ENCODE data around the gene ARMC9. TPM values are rescaled to one million over a fixed set of nuclear protein-coding genes. Genes with fewer than 3 reads are reported as not detected.
"Not testable (repeated sequence)": the region's sequence is repeated elsewhere in the genome, so short reads cannot be mapped to it uniquely, and the experiment has no call there.

Gene ARMC9
- polyA plus RNA-seq, 4 donors: 0.67 to 10.6 (median 3.5) TPM

DNA sequence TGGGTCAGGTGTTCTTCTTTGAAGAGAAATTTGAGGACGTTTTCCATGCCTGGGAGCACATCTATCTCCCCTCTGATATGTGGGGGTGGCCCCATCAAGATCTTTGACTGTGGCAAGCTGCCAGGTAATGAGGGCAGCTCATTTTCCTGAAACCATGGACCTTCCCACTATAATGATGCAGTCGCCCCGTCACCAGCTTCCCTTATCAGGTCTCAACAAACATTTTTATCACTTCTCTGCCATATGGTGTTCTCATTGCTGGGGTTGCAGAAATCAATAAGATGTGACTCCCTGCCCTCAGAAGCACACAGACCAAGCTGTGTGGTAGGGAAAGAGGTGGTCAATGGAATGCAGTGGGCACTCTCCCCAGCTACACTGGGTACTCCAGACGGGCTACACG lies 148.7 kb downstream of the ARMC9 start:
- 11 to 60% (median 29%) methylated on average over 5 of the region's 5 CpGs for WGBS, 3 donors
- DNase-seq (peak; percentile 89 to 91), FAIRE-seq (no peak)
- H3K27me3 ChIP-seq (ENCODE audit: control insufficient read depth in 3 of 3, insufficient read depth in 3 of 3, low read length in 3 of 3): no peaks in the 10 kb centered on the region
- H3K4me3 ChIP-seq (ENCODE audit: low read depth in 1 of 3, low read length in 3 of 3): no peak overlapping the region
- H3K27ac ChIP-seq (ENCODE audit: low read depth in 1 of 3, low read length in 2 of 3): peak overlapping the region in 1 of 3 donors; percentile 26
- peaks cover 0 to 2% (median 0%) of the 10 kb centered on the region in 3 donors for H3K36me3 ChIP-seq (ENCODE audit: control insufficient read depth in 3 of 3, insufficient read depth in 2 of 3, low read depth in 1 of 3, low read length in 3 of 3)
- H3K4me1 ChIP-seq (ENCODE audit: control insufficient read depth in 3 of 3, insufficient read depth in 2 of 3, low read depth in 1 of 3, low read length in 2 of 3): peaks cover 0 to 25% (median 4%) of the 10 kb centered on the region in 3 donors
- H3K9me3 ChIP-seq (ENCODE audit: control insufficient read depth in 2 of 2, insufficient read depth in 1 of 2, low read depth in 1 of 2, low read length in 1 of 2): no peaks in the 10 kb centered on the region

DNA sequence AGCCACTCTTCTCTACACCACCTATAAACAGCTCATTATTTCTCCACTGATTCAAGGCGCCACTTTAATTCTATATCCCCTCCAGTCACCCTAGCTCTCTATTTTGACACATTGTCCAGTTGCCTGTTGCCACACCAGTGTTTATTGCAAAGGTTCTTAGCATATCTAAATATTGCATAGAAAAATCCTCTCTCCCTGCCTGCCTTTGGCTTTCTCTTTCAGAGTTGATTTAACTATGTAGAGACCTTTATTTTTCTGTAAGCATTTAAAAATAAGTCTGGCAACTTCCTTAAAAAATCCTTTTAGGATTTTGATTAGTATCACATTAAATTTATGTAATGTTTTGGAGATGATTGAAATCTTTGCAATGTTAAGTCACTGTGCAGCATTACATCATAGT lies 149.2 kb downstream of the ARMC9 start:
- Histone ChIP-seq H3K27ac (ENCODE audit: low read depth in 1 of 3, low read length in 2 of 3) (peak overlapping the region in 1 of 3 donors; percentile 26), H3K4me3 (ENCODE audit: low read depth in 1 of 3, low read length in 3 of 3) (no peak overlapping the region), H3K9me3 (ENCODE audit: control insufficient read depth in 2 of 2, insufficient read depth in 1 of 2, low read depth in 1 of 2, low read length in 1 of 2) (no peaks in the 10 kb centered on the region), H3K4me1 (ENCODE audit: control insufficient read depth in 3 of 3, insufficient read depth in 2 of 3, low read depth in 1 of 3, low read length in 2 of 3) (peaks cover 0 to 25% (median 4%) of the 10 kb centered on the region in 3 donors), H3K36me3 (ENCODE audit: control insufficient read depth in 3 of 3, insufficient read depth in 2 of 3, low read depth in 1 of 3, low read length in 3 of 3) (peaks cover 0 to 2% (median 0%) of the 10 kb centered on the region in 3 donors), H3K27me3 (ENCODE audit: control insufficient read depth in 3 of 3, insufficient read depth in 3 of 3, low read length in 3 of 3) (no peaks in the 10 kb centered on the region)
- FAIRE-seq (no peak), DNase-seq (no peak)
- WGBS, 3 donors: 80 to 100% (median 98%) methylated on average over 1 of the region's 1 CpG

DNA sequence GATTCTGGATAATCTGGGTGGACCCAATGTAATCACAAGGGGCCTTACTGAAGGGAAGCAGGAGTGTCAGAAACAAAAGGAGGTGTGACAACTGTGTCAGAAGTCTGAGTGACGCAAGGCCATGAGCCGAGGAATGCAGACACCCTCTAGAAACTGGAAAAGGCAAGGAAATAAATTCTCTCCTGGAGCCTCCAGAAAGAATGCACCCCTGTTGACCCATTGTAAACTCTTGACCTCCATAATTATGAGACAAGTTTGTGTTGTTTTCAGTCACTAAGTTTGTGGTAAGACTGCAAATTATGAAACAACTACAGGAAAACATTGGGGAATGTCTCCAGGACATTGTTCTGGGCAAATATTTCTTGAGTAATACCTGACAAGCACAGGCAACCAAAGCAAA lies 149.7 kb downstream of the ARMC9 start:
- H3K36me3 ChIP-seq (ENCODE audit: control insufficient read depth in 3 of 3, insufficient read depth in 2 of 3, low read depth in 1 of 3, low read length in 3 of 3): peaks cover 0 to 2% (median 0%) of the 10 kb centered on the region in 3 donors
- H3K4me3 ChIP-seq (ENCODE audit: low read depth in 1 of 3, low read length in 3 of 3): no peak overlapping the region
- H3K27me3 ChIP-seq (ENCODE audit: control insufficient read depth in 3 of 3, insufficient read depth in 3 of 3, low read length in 3 of 3): no peaks in the 10 kb centered on the region
- peak overlapping the region in 1 of 3 donors; percentile 26 for H3K27ac ChIP-seq (ENCODE audit: low read depth in 1 of 3, low read length in 2 of 3)
- DNase-seq: peak in 1 of 2 donors; percentile 54
- WGBS, 3 donors: 74 to 83% (median 77%) methylated on average over 2 of the region's 2 CpGs
- H3K9me3 ChIP-seq (ENCODE audit: control insufficient read depth in 2 of 2, insufficient read depth in 1 of 2, low read depth in 1 of 2, low read length in 1 of 2): no peaks in the 10 kb centered on the region
- no peak for FAIRE-seq
- peaks cover 0 to 25% (median 4%) of the 10 kb centered on the region in 3 donors for H3K4me1 ChIP-seq (ENCODE audit: control insufficient read depth in 3 of 3, insufficient read depth in 2 of 3, low read depth in 1 of 3, low read length in 2 of 3)

DNA sequence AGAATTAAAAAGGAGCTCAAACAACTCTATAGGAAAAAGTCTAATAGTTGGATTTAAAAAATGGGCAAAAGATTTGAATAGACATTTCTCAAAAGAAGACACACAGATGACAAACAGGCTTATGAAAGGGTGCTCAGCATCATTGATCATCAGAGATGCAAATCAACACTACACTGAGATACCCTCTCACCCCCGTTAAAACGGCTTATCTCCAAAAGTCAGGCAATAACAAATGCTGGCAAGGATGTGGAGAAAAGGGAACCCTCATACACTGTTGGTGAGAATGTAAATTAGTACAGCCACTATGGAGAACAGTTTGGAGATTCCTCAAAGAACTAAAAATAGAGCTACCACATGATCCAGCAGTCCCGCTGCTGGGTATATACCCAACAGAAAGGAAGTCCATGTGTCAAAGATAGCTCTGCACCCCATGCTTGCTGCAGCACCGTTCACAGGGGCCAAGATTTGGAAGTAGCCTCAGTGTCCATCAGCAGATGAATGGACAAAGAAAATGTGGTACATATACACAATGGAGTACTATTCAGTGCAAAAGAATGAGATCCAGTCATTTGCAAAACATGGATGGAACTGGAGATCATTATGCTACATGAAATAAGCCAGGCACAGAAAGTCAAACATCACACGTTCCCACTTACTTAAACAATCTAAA lies 150.4 kb downstream of the ARMC9 start:
- 72 to 80% (median 78%) methylated on average over 5 of the region's 5 CpGs for WGBS, 3 donors
- no peak for FAIRE-seq

DNA sequence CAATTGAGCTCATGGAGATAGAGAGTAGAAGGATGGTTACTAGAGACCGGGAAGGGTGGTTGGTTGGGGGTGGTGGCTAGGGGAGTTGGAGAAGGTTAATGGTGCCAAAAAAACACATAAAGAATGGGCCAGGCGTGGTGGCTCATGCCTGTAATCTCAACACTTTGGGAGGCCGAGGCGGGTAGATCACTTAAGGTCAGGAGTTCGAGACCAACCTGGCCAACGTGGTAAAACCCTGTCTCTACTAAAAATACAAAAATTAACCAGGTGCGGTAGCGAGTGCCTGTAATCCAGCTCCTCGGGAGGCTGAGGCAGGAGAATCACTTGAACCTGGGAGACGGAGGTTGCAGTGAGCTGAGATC lies 150.9 kb downstream of the ARMC9 start:
- FAIRE-seq; H3K4me3 ChIP-seq (ENCODE audit: low read depth in 1 of 3, low read length in 3 of 3); H3K9me3 ChIP-seq (ENCODE audit: control insufficient read depth in 2 of 2, insufficient read depth in 1 of 2, low read depth in 1 of 2, low read length in 1 of 2); H3K36me3 ChIP-seq (ENCODE audit: control insufficient read depth in 3 of 3, insufficient read depth in 2 of 3, low read depth in 1 of 3, low read length in 3 of 3); DNase-seq; H3K27ac ChIP-seq (ENCODE audit: low read depth in 1 of 3, low read length in 2 of 3); H3K27me3 ChIP-seq (ENCODE audit: control insufficient read depth in 3 of 3, insufficient read depth in 3 of 3, low read length in 3 of 3): not testable (repeated sequence)
- H3K4me1 ChIP-seq (ENCODE audit: control insufficient read depth in 3 of 3, insufficient read depth in 2 of 3, low read depth in 1 of 3, low read length in 2 of 3): peaks cover 0 to 22% (median 4%) of the 10 kb centered on the region in 3 donors
- 88 to 95% (median 94%) methylated on average over 10 of the region's 10 CpGs for WGBS, 3 donors

More for the DNA sequence above, 150.4 kb downstream of the ARMC9 start:
- DNase-seq: no peak
- Histone ChIP-seq H3K4me3 (ENCODE audit: low read depth in 1 of 3, low read length in 3 of 3) (no peak overlapping the region), H3K36me3 (ENCODE audit: control insufficient read depth in 3 of 3, insufficient read depth in 2 of 3, low read depth in 1 of 3, low read length in 3 of 3) (peaks cover 0 to 2% (median 0%) of the 10 kb centered on the region in 3 donors), H3K9me3 (ENCODE audit: control insufficient read depth in 2 of 2, insufficient read depth in 1 of 2, low read depth in 1 of 2, low read length in 1 of 2) (no peaks in the 10 kb centered on the region), H3K27me3 (ENCODE audit: control insufficient read depth in 3 of 3, insufficient read depth in 3 of 3, low read length in 3 of 3) (no peaks in the 10 kb centered on the region), H3K4me1 (ENCODE audit: control insufficient read depth in 3 of 3, insufficient read depth in 2 of 3, low read depth in 1 of 3, low read length in 2 of 3) (peaks cover 0 to 22% (median 4%) of the 10 kb centered on the region in 3 donors), H3K27ac (ENCODE audit: low read depth in 1 of 3, low read length in 2 of 3) (peak overlapping the region in 1 of 3 donors; percentile 26)

DNA sequence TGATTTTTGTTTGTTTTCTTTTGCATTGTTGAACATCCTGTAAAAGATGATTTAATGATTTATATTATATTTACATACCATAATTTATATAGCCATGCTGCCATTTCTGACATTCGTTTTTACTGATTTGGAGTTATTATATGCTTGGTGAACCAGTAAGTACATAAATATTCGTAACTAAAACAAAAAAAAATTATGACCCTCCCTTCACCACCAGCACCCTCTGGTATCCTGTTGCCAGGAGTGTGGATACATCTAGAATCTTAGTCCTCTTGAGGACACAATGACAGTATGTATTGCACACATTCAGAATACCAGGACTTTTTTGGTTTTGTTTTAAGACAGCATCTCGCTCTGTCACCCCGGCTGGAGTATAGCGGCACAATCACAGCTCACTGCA lies 153.2 kb downstream of the ARMC9 start:
- Histone ChIP-seq H3K9me3 (ENCODE audit: control insufficient read depth in 2 of 2, insufficient read depth in 1 of 2, low read depth in 1 of 2, low read length in 1 of 2) (no peaks in the 10 kb centered on the region), H3K27me3 (ENCODE audit: control insufficient read depth in 3 of 3, insufficient read depth in 3 of 3, low read length in 3 of 3) (no peaks in the 10 kb centered on the region), H3K27ac (ENCODE audit: low read depth in 1 of 3, low read length in 2 of 3) (no peak overlapping the region), H3K4me3 (ENCODE audit: low read depth in 1 of 3, low read length in 3 of 3) (no peak overlapping the region), H3K4me1 (ENCODE audit: control insufficient read depth in 3 of 3, insufficient read depth in 2 of 3, low read depth in 1 of 3, low read length in 2 of 3) (peaks cover 0 to 14% (median 4%) of the 10 kb centered on the region in 3 donors), H3K36me3 (ENCODE audit: control insufficient read depth in 3 of 3, insufficient read depth in 2 of 3, low read depth in 1 of 3, low read length in 3 of 3) (peaks cover 0 to 2% (median 0%) of the 10 kb centered on the region in 3 donors)
- no peak for FAIRE-seq
- WGBS, 3 donors: 77 to 85% (median 81%) methylated on average over 5 of the region's 5 CpGs
- DNase-seq: no peak

DNA sequence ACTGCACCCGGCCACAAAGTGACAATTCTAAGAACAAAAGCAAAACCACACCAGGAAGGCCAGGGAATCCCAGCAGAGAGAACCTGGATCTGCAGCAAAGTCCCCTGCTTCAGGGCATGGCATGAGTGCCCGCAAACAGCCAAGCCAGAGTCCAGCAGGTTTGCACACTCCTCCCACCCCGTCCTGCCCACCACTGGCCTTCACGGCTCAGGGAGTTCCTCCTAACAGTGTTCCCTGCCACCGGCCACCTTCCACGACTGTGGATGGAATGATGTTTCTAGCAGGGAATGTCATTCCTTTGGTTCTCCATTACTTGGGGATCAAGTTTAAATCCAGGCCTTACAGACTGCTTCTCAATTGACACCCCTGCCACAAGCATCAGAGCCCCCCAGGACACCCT lies 155.0 kb downstream of the ARMC9 start:
- Histone ChIP-seq H3K9me3 (ENCODE audit: control insufficient read depth in 2 of 2, insufficient read depth in 1 of 2, low read depth in 1 of 2, low read length in 1 of 2) (no peaks in the 10 kb centered on the region), H3K4me1 (ENCODE audit: control insufficient read depth in 3 of 3, insufficient read depth in 2 of 3, low read depth in 1 of 3, low read length in 2 of 3) (no peaks in the 10 kb centered on the region), H3K27ac (ENCODE audit: low read depth in 1 of 3, low read length in 2 of 3) (no peak overlapping the region), H3K4me3 (ENCODE audit: low read depth in 1 of 3, low read length in 3 of 3) (no peak overlapping the region), H3K27me3 (ENCODE audit: control insufficient read depth in 3 of 3, insufficient read depth in 3 of 3, low read length in 3 of 3) (no peaks in the 10 kb centered on the region), H3K36me3 (ENCODE audit: control insufficient read depth in 3 of 3, insufficient read depth in 2 of 3, low read depth in 1 of 3, low read length in 3 of 3) (peaks cover 0 to 8% (median 0%) of the 10 kb centered on the region in 3 donors)
- FAIRE-seq (no peak), DNase-seq (no peak)
- WGBS, 3 donors: 92 to 97% (median 92%) methylated on average over 5 of the region's 6 CpGs

DNA sequence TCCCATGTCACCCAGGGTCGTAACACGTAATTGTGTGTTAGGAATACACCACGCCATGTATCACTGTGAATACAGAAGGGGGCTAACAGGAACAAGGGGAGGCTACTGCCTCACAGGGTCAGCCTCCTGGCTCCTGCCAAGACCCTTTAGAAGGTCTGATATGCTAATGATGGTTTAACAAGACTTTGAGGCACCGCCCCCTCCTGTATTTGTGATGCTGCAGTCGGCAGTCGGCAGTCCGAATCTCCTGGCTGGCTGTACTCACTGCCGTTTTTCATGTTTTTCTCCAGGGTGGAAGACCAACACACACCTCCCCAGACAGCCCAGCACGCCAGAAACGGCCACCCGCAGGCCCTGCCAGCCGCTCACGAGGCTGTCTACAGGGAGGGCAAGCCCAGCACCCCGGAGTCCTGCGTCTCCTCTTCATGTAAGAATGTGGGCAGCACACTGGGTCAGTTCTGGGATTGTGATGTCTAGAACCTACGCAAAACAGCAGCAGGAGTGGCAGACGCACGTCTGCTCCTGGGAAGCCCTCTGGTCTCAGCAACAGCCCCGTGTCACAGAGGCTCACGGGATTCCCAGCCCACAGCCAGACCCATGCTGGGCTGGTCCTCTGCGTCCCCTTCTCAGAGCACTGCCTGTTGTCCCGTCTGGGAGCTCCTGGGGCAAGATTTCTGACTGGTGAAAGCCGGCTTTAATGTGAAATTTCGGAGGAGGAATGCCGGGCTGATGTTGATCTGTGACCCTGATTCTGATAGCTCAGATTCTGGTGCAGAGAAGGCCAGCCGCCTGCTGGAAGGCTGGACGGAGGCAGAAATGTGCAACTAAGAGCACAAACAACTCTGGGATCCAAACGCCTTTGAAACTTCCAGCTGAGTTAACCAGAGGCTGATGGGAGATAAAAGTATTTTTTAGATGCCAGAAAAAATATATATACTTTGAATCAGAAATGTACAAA lies 157.4 kb downstream of the ARMC9 start:
- H3K4me1 ChIP-seq (ENCODE audit: control insufficient read depth in 3 of 3, insufficient read depth in 2 of 3, low read depth in 1 of 3, low read length in 2 of 3): no peaks in the 10 kb centered on the region
- H3K27ac ChIP-seq (ENCODE audit: low read depth in 1 of 3, low read length in 2 of 3): peak overlapping the region in 1 of 3 donors; percentile 0
- no peaks in the 10 kb centered on the region for H3K9me3 ChIP-seq (ENCODE audit: control insufficient read depth in 2 of 2, insufficient read depth in 1 of 2, low read depth in 1 of 2, low read length in 1 of 2)
- H3K4me3 ChIP-seq (ENCODE audit: low read depth in 1 of 3, low read length in 3 of 3): no peak overlapping the region
- FAIRE-seq: no peak
- H3K36me3 ChIP-seq (ENCODE audit: control insufficient read depth in 3 of 3, insufficient read depth in 2 of 3, low read depth in 1 of 3, low read length in 3 of 3): peaks cover 0 to 11% (median 0%) of the 10 kb centered on the region in 3 donors
- DNase-seq: no peak
- whole genome bisulfite sequencing, 3 donors: 84 to 90% (median 88%) methylated on average over 28 of the region's 28 CpGs
- no peaks in the 10 kb centered on the region for H3K27me3 ChIP-seq (ENCODE audit: control insufficient read depth in 3 of 3, insufficient read depth in 3 of 3, low read length in 3 of 3)
